ENCODE results near the gene FAM20C.
"Not testable (repeated sequence)": the region's sequence is repeated elsewhere in the genome, so short reads cannot be mapped to it uniquely, and the experiment has no call there.

Gene FAM20C

GRCh38 chr7:174716-175115 lies 17.7 kb upstream of the FAM20C start:
- DNase-seq (ENCODE audit: low spot score), result no peak

DNA sequence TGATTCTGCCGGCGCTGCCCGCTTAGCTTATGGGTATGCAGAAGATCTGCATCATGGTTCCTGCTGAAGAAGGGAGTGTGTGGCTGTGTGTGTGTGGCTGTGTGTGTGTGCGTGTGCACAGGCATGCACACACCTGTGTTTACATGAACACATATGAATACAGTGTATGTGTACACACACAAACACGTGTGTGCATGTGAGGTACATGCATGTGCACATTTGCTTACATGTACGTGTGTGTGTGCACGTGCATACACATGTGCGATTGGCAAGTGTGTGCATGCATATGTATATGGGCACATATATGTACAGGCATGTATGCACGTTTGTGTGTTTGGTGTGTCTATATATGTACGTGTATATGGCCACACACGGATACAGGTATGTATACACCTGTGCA lies 16.4 kb upstream of the FAM20C start:
- no peak for DNase-seq (ENCODE audit: low spot score)

- DNase-seq (ENCODE audit: low spot score), result no peak
These were observed 16.0 kb upstream of the FAM20C start for GRCh38 chr7:176381-176780.

DNA sequence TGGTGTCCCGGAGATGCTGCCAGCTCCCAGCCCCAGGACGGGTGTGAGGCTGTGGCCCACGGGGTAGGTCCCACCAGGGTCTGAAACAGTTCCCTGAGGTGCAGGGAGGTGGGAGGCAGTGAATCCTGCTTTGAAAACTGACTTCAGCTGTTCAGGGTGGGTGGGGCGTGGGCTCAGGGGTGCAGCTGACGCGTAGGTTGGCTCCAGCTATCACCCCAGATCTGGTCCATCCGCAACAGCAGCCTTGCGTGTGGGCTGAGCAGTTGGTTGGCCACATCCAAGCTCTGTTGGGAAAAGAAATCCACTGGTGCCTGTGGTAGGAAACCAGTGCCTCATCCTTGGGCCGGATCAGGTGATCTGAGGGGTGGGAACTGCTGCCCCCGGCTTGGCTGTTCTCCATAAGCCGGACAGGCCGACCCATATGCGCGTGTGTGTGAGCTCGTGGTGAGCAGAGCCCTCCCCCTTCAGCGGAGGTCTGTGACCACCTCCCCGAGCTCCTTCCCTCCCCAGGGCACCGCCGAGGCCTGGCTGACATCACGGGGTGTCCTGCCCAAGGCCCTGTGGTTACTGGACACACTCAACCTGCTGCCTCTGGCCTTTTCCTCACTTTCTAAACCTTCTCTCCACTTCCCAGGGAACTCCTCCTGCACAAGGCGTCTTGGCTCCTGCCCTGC lies 15.4 kb upstream of the FAM20C start:
- DNase-seq (ENCODE audit: low spot score), result no peak

GRCh38 chr7:178444-178843 lies 13.9 kb upstream of the FAM20C start:
- no peak for DNase-seq (ENCODE audit: low spot score)

GRCh38 chr7:179209-179681 lies 13.1 kb upstream of the FAM20C start:
- no peak for DNase-seq (ENCODE audit: low spot score)

DNA sequence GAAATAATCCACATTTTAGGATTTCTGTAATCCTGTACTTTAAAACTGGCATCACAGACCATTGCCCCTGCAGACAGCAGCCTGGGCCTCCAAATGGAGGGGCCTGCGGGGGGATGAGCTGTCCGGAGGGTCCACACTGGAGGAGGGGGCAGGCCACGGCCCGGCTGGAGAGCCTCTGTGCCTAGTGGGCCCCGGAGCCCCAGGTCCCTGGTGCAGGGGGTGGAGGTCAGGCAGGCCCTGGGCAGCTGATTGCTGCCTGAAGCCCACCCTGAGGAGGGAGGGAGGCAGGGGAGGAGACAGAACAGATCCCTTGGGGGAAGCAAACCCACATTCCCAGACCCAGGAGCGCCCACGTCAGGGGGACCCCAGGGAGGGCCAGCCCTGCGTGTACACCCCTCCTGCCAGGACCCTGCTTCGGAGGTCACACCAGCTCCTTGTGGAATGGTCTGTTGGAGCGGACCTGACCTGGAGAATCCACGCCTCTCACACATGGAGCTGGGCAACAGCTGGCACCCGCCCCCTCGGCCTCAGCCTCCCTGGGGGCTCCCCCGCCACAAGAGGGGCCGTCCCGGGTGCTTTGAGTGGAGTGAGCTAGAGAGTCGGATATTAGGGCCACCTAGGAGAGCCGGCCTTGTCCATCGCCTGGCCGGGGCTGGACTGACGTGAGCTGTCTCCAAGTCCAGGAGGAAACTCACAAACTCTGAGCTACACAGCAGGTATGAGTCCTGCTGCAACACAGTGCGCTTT lies 12.2 kb upstream of the FAM20C start:
- no peak for DNase-seq (ENCODE audit: low spot score)

GRCh38 chr7:181738-182137 lies 10.6 kb upstream of the FAM20C start:
- no peak for DNase-seq (ENCODE audit: low spot score)

- DNase-seq (ENCODE audit: low spot score), result not testable (repeated sequence)
These were observed 9.9 kb upstream of the FAM20C start for GRCh38 chr7:182502-182901.

- no peak for DNase-seq (ENCODE audit: low spot score)
These were observed 8.7 kb upstream of the FAM20C start for GRCh38 chr7:183496-184292.

DNA sequence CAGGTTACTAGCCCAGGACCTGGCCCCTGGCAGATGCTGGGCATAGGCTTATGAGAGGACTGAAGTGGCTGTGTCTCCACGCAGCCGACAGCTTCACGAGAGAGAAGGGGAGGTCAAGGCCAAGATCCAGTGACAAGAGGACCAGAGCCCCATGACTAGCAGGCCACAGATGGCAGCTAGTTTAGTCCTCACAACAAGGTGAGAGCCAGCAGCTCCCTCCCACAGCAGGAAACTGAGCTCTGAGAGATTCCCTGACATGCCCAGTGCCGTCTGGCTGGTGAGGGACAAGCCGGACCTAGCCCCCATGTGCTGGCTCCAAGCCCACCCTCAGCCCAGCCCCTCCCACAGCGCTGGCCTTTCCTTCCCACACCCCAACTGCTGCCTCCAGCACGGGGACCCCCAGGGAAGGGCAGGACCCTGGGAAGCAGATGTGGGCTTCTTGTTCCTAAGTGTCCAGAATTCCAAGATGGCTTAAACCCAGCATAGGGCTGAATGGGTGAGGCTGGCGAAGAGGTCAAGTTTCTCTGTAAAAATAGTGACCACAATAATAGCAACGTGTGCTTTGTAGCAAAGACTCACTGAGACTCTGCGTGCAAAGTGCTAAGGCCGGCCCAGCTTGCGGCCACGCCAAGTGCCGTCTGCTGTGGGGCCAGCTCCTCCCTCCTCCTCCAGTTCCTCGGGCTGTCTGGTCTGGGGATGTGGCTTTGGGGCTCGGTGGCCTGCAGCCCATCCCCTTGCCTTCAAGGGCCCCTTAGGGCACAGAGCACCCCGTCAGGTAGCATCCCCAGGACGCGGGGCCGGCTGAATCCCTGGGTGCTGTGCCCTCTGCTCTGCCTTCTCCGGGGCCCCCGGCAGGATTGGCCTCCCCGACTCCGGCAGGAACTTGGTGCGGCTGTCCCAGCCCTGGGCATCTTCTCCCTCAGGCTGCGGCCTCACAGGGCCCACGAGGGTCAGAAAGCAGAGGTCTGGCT lies 7.8 kb upstream of the FAM20C start:
- DNase-seq (ENCODE audit: low spot score), result peak; percentile 78

- DNase-seq (ENCODE audit: low spot score), result no peak
These were observed 5.8 kb upstream of the FAM20C start for GRCh38 chr7:186516-187113.

- DNase-seq (ENCODE audit: low spot score), result no peak
These were observed 5.0 kb upstream of the FAM20C start for GRCh38 chr7:187227-187927.

- no peak for DNase-seq (ENCODE audit: low spot score)
These were observed 4.2 kb upstream of the FAM20C start for GRCh38 chr7:188174-188573.

DNA sequence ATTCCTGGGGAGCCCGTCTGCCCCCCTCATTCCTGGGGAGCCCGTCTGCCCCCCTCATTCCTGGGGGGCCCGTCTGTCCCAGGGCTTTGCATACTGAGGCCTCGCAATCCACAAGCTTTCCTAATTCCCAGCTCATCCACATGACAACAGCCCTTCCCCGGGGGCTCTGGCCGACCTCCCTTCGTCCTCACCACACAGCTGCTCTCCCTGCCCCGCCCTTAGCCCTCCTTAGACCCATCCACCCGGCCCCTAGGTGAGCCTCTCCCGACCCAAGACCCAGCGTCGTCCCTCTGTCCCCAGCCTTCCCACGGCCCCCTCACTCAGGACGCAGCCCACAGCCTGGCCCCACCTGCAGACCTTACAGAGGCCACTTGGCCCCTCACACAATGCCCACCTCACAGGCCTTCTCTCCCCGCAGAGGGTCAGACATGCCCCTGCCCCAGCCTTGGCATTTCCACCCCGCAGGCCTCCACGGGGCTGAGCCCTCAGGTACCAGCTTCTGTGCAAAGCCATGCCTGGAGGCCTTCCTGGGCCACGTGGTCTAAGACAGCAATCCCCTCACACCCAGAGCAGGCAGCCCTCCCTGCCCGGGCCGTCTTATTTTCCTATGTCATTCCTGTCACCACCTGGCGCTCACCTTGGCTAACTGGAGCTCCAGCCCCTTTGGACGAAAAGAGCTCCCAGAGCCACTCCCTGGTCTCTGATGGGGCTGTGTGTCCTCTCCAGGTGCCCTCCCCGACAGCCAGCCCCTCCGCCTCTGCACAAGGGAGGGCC lies 3.5 kb upstream of the FAM20C start:
- DNase-seq (ENCODE audit: low spot score), result no peak

- no peak for DNase-seq (ENCODE audit: low spot score)
These were observed 2.7 kb upstream of the FAM20C start for GRCh38 chr7:189719-190118.

DNA sequence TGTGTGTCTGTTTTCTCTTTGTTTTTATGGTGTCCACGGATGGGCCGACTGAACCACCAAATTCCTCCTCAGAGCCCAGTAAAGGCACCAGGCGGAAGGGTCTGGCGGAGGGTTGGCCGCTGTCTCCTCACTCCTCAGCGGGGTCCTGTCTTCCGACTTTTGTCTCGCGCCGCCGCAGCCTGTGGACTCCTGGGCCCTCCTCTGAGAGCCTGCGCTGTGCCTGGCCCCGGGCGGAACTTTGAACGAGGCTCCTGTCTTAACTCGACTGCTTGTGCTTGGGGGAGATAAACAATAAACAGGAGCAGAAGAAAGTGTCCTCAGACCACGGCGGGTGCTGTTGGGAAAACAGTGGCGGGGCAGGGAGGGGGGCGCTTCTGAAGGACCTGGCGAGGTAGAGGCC lies 2.2 kb upstream of the FAM20C start:
- no peak for DNase-seq (ENCODE audit: low spot score)

- DNase-seq (ENCODE audit: low spot score), result peak; percentile 89
These were observed 1.0 kb upstream of the FAM20C start for GRCh38 chr7:191105-191980.
